Gastrocnemius medialis (tissue), 4 donors: ENCODE results near the gene WIPF3.

ENCODE experiments used
- POLR2A ChIP-seq, 2 donors: fragments of 450-650 bp; IDR thresholded peaks; one replicate each; pipeline ENCODE4 v1.6.1; 2017; ENCODE audit warnings: antibody characterized with exemption in 2 of 2, mild to moderate bottlenecking in 2 of 2, moderate library complexity in 2 of 2
- TF ChIP-seq, protein P1 (sequence below), 5 experiments: fragments of 450-650 bp in 3 of 5; fragments of 200-600 bp in 2 of 5; sonication (generic) in 2 of 5; IDR thresholded peaks in 4 of 5; conservative IDR thresholded peaks in 1 of 5; 1 replicate in 4 of 5; 2 replicates in 1 of 5; pipeline ENCODE4 v1.5.1; 2016 to 2019; ENCODE audit warnings: antibody characterized with exemption in 5 of 5, mild to moderate bottlenecking in 3 of 5, moderate library complexity in 3 of 5

DNA sequence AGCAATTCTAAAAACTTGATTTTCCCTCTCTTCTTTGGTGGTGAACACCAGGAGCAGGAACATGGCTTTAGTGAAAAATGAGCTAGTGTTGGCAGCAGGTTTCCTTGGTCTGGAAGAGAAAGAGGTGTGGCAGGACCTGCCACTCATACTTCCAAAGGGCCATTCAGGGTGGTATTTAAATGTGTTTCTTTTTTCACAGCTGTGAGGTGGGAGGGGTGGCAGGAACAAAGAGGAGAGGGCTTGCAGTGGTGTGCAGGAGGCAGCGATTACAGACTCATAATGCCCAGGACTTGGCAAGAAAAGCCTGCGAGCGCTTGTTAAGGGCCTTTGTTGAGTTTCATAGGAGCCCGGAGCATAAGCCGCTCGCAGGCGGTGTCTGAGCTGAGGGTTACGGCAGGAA, 36.8 kb downstream of the WIPF3 start:
- TF ChIP-seq, protein P1, sequence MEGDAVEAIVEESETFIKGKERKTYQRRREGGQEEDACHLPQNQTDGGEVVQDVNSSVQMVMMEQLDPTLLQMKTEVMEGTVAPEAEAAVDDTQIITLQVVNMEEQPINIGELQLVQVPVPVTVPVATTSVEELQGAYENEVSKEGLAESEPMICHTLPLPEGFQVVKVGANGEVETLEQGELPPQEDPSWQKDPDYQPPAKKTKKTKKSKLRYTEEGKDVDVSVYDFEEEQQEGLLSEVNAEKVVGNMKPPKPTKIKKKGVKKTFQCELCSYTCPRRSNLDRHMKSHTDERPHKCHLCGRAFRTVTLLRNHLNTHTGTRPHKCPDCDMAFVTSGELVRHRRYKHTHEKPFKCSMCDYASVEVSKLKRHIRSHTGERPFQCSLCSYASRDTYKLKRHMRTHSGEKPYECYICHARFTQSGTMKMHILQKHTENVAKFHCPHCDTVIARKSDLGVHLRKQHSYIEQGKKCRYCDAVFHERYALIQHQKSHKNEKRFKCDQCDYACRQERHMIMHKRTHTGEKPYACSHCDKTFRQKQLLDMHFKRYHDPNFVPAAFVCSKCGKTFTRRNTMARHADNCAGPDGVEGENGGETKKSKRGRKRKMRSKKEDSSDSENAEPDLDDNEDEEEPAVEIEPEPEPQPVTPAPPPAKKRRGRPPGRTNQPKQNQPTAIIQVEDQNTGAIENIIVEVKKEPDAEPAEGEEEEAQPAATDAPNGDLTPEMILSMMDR (IDR thresholded peaks at IDR 0.05 in 4 of 5, conservative IDR thresholded peaks at IDR 0.05 in 1 of 5), result no peak
- no peak for TF ChIP-seq POLR2A (IDR thresholded peaks at IDR 0.05)
